Endothelial cell of umbilical vein (primary cell): Measurements from ENCODE around the gene ZNF497. TPM values are rescaled to one million over a fixed set of nuclear protein-coding genes. Genes with fewer than 3 reads are reported as not detected.

Source experiments
- BruUV-seq: library from RNA; stranded (reverse); fragments of 400-500 nt; replicated peaks from 2 replicates; lab custom pipeline; 2021; lab: Mats Ljungman, UMichigan
- CTCF ChIA-PET: fragments of 300-600, 350-600 bp; sonication (Branson Sonifier 250); formaldehyde crosslinking; loops from one replicate; lab custom pipeline; 2021; ENCODE audit warnings: antibody characterized with exemption, inconsistent platforms; lab: Charles Lee
- POLR2A ChIA-PET: fragments of 300-600, 350-600 bp; sonication (Branson Sonifier 250); formaldehyde crosslinking; loops from one replicate; lab custom pipeline; 2021; ENCODE audit warnings: antibody characterized with exemption, inconsistent platforms; lab: Charles Lee
- DNase-seq: peaks from one replicate; pipeline ENCODE4 v3.0.0-alpha.2; 2011; ENCODE audit warnings: low read depth, low spot score
- FAIRE-seq: peaks from 2 replicates; lab custom pipeline; 2011; peaks lifted over from hg19 to GRCh38; lab: Jason Lieb, UNC
- H2AFZ ChIP-seq: 2 replicates; pipeline ENCODE4 v1.6.0; 2012; ENCODE audit warnings: low read depth, low read length, control low read depth, inconsistent platforms
- H3K27ac ChIP-seq: 2 replicates; pipeline ENCODE4 v1.5.1; 2011; ENCODE audit warnings: low read depth, mild to moderate bottlenecking, control low read depth, low read length, moderate library complexity; ENCODE audit not compliant: insufficient read depth
- H3K27me3 ChIP-seq, 2 experiments: 2 replicates each; pipeline versions ENCODE4 v1.6.0 to v1.6.1; 2011; ENCODE audit warnings: low read length in 2 of 2, mixed read lengths in 1 of 2; ENCODE audit not compliant: control insufficient read depth in 2 of 2, insufficient read depth in 2 of 2
- H3K36me3 ChIP-seq, 2 experiments: 2 replicates in 1 of 2; 3 replicates in 1 of 2; pipeline ENCODE4 v1.5.1; 2011; ENCODE audit warnings: low read length in 2 of 2, mild to moderate bottlenecking in 1 of 2, moderate library complexity in 1 of 2; ENCODE audit not compliant: control insufficient read depth in 2 of 2, insufficient read depth in 2 of 2; ENCODE audit errors: extremely low read depth in 1 of 2
- H3K4me1 ChIP-seq: 3 replicates; pipeline ENCODE4 v1.5.1; 2011; ENCODE audit warnings: mild to moderate bottlenecking, low read length; ENCODE audit not compliant: control insufficient read depth, insufficient read depth; ENCODE audit errors: extremely low read depth
- H3K4me2 ChIP-seq: 2 replicates; pipeline ENCODE4 v1.6.1; 2011; ENCODE audit warnings: low read length, control low read depth, mixed read lengths; ENCODE audit not compliant: insufficient read depth
- H3K4me3 ChIP-seq, 3 experiments: fragments of 200-600 bp in 1 of 3; sonication (generic), shearing (Covaris generic) in 1 of 3; replicated peaks in 1 of 3; 2 replicates each; pipeline ENCODE4 v1.5.1; 2011 to 2016; ENCODE audit warnings: control low read depth in 3 of 3, low read length in 3 of 3, mild to moderate bottlenecking in 2 of 3, inconsistent platforms in 1 of 3, low read depth in 1 of 3, moderate library complexity in 1 of 3; ENCODE audit not compliant: insufficient read depth in 1 of 3
- H3K79me2 ChIP-seq: 2 replicates; pipeline ENCODE4 v1.6.0; 2012; ENCODE audit warnings: low read length, inconsistent platforms; ENCODE audit not compliant: control insufficient read depth, insufficient read depth
- H3K9ac ChIP-seq: replicated peaks from 2 replicates; pipeline ENCODE3; 2011; ENCODE audit warnings: low read length, control low read depth; ENCODE audit not compliant: insufficient read depth; ENCODE audit errors: extremely low read depth
- H3K9me1 ChIP-seq: replicated peaks from 3 replicates; pipeline ENCODE4 v1.6.0; 2011; ENCODE audit warnings: mild to moderate bottlenecking, low read length; ENCODE audit not compliant: control insufficient read depth, insufficient read depth; ENCODE audit errors: extremely low read depth
- H3K9me3 ChIP-seq: replicated peaks from 2 replicates; pipeline ENCODE4 v1.5.1; 2012; ENCODE audit warnings: low read length, inconsistent platforms; ENCODE audit not compliant: control insufficient read depth, insufficient read depth
- H4K20me1 ChIP-seq: replicated peaks from 2 replicates; pipeline ENCODE3; 2011; ENCODE audit warnings: mild to moderate bottlenecking, low read length; ENCODE audit not compliant: control insufficient read depth, insufficient read depth; ENCODE audit errors: extremely low read depth
- EZH2 ChIP-seq: IDR thresholded peaks from 2 replicates; pipeline ENCODE4 v1.6.1; 2012; ENCODE audit warnings: borderline replicate concordance, low read depth, mild to moderate bottlenecking, moderate library complexity, low read length, inconsistent platforms; ENCODE audit not compliant: severe bottlenecking
- FOS ChIP-seq: IDR thresholded peaks from 2 replicates; pipeline ENCODE4 v1.6.1; 2011; ENCODE audit warnings: mild to moderate bottlenecking, low read length, moderate library complexity, borderline replicate concordance; ENCODE audit not compliant: insufficient read depth
- GATA2 ChIP-seq: IDR thresholded peaks from 2 replicates; pipeline ENCODE4 v1.7.0; 2011; ENCODE audit warnings: low read depth, mild to moderate bottlenecking, moderate library complexity, mixed read lengths, low read length; ENCODE audit not compliant: insufficient read length, insufficient read depth
- JUN ChIP-seq: IDR thresholded peaks from 2 replicates; pipeline ENCODE4 v1.6.1; 2011; ENCODE audit warnings: borderline replicate concordance, low read depth; ENCODE audit not compliant: insufficient read length, insufficient read depth
- MYC ChIP-seq: IDR thresholded peaks from one replicate; pipeline ENCODE4 v1.6.1; 2011; ENCODE audit warnings: mild to moderate bottlenecking, low read depth, low read length
- POLR2A ChIP-seq: IDR thresholded peaks from 2 replicates; pipeline ENCODE4 v1.6.1; 2012; ENCODE audit warnings: low read depth, mild to moderate bottlenecking, control low read depth, low read length
- POLR2AphosphoS5 ChIP-seq: IDR thresholded peaks from 2 replicates; pipeline ENCODE4 v1.6.1; 2012; ENCODE audit warnings: low read depth, mild to moderate bottlenecking, control low read depth, low read length, moderate library complexity; ENCODE audit not compliant: insufficient read depth
- dilution Hi-C: fragments of 300-500 bp; cut with MboI; formaldehyde crosslinking; loops from one replicate; pipeline ENCODE4 v1.15.0; 2019; ENCODE audit warnings: low sequenced_read_pairs; ENCODE audit not compliant: extremely low pct_ligation_motif_present
- intact Hi-C: fragments of 100-400 bp; cut with micrococcal nuclease; formaldehyde crosslinking; loops from one replicate; pipeline ENCODE4 v1.10.0; 2022
- polyA plus RNA-seq, 4 experiments: library from polyadenylated mRNA; depleted of rRNA in 3 of 4; stranded (reverse) in 3 of 4; unstranded in 1 of 4; fragments of >200 nt; gene quantifications; 2 replicates each; pipeline versions ENCODE4 v1.2.1 to v1.2.3, GENCODE V29; 2011 to 2012; ENCODE audit warnings: missing spikeins in 1 of 4
- total RNA-seq: library from RNA; stranded (reverse); gene quantifications from 2 replicates; pipeline ENCODE4 v1.2.3, GENCODE V29; 2021
- TF ChIP-seq, protein P1 (sequence below): IDR thresholded peaks from 2 replicates; pipeline ENCODE4 v1.6.1; 2011; ENCODE audit not compliant: insufficient read depth, insufficient read length
- TF ChIP-seq, protein P2 (sequence below), 2 donors: IDR thresholded peaks; 1 replicate in 1 of 2; 2 replicates in 1 of 2; pipeline ENCODE4 v1.5.1; 2011; ENCODE audit warnings: low read length in 2 of 2, mild to moderate bottlenecking in 2 of 2, moderate library complexity in 2 of 2, control low read depth in 1 of 2, inconsistent platforms in 1 of 2, low read depth in 1 of 2; ENCODE audit not compliant: insufficient read depth in 1 of 2; ENCODE audit errors: extremely low read depth in 1 of 2

Gene ZNF497
- total and polyA plus RNA-seq, 2 donors (not counting 3 experiments of a cell fraction or from before 2014, with no cell fraction given), result 0.40 to 1.3 TPM

DNA sequence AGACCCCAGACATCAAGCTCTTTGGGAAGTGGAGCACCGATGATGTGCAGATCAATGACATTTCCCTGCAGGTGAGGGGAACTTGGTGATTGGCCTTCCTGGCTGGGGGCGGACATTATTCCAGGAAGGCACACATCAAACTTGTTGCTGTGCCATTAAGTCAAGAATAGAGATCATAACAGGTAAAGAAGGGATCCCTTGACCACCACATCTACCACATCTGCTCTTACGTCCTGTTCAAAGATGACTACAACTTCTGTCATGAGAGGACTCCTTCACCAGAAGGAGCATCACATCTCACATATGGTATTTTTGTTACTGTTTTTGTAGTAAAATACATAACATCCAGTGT, 25.6 kb upstream of the ZNF497 start:
- dilution Hi-C loops, result no loop called here

More for the DNA sequence above, 25.6 kb upstream of the ZNF497 start:
- H3K27me3 ChIP-seq, result no peaks in the 10 kb centered on the region
- no peaks in the 10 kb centered on the region for H3K9me1 ChIP-seq
- H3K4me1 ChIP-seq, result peaks cover 17% of the 10 kb centered on the region
- TF ChIP-seq JUN (no peak), MYC (no peak), GATA2 (no peak), EZH2 (no peak), POLR2A (no peak), FOS (no peak), POLR2AphosphoS5 (no peak)
- TF ChIP-seq, protein P1, sequence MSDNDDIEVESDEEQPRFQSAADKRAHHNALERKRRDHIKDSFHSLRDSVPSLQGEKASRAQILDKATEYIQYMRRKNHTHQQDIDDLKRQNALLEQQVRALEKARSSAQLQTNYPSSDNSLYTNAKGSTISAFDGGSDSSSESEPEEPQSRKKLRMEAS, result no peak
- TF ChIP-seq, protein P2, sequence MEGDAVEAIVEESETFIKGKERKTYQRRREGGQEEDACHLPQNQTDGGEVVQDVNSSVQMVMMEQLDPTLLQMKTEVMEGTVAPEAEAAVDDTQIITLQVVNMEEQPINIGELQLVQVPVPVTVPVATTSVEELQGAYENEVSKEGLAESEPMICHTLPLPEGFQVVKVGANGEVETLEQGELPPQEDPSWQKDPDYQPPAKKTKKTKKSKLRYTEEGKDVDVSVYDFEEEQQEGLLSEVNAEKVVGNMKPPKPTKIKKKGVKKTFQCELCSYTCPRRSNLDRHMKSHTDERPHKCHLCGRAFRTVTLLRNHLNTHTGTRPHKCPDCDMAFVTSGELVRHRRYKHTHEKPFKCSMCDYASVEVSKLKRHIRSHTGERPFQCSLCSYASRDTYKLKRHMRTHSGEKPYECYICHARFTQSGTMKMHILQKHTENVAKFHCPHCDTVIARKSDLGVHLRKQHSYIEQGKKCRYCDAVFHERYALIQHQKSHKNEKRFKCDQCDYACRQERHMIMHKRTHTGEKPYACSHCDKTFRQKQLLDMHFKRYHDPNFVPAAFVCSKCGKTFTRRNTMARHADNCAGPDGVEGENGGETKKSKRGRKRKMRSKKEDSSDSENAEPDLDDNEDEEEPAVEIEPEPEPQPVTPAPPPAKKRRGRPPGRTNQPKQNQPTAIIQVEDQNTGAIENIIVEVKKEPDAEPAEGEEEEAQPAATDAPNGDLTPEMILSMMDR (IDR thresholded peaks at IDR 0.05; ENCODE audit: extremely low read depth in 1 of 2, insufficient read depth in 1 of 2, low read depth in 1 of 2, low read length in 2 of 2), result no peak
- no peaks in the 10 kb centered on the region for H3K9me3 ChIP-seq
- POLR2A ChIA-PET, result no interaction called here
- peaks cover 36% of the 10 kb centered on the region for H3K79me2 ChIP-seq
- CTCF ChIA-PET, result no interaction called here
- no TSS peak for BruUV-seq
- H3K9ac ChIP-seq, result peak overlapping the region; percentile 91
- peaks cover 2% of the 10 kb centered on the region for H4K20me1 ChIP-seq
- H2AFZ ChIP-seq, result no peak overlapping the region
- peak overlapping the region; percentile 67 to 93 (median 75) for H3K4me3 ChIP-seq
- no peak overlapping the region for H3K27ac ChIP-seq
- DNase-seq (no peak), FAIRE-seq (no peak)
- peak overlapping the region; percentile 74 for H3K4me2 ChIP-seq
- intact Hi-C loops, result no loop called here
- peaks cover 5 to 6% of the 10 kb centered on the region in 2 experiments for H3K36me3 ChIP-seq
